H1 (cell line): Measurements from ENCODE around the gene ASTL. TPM values are rescaled to one million over a fixed set of nuclear protein-coding genes. Genes with fewer than 3 reads are reported as not detected.

Experiments
- CTCF ChIA-PET: fragments of 300-600 bp; sonication (Branson Sonifier 250); formaldehyde crosslinking; loops from one replicate; lab custom pipeline; 2021; ENCODE audit not compliant: partially characterized antibody; lab: Charles Lee
- POLR2A ChIA-PET: fragments of 300-600 bp; sonication (Branson Sonifier 250); formaldehyde crosslinking; loops from one replicate; lab custom pipeline; 2021; ENCODE audit warnings: inconsistent platforms; ENCODE audit not compliant: partially characterized antibody; lab: Charles Lee
- DNase-seq, 2 experiments: peaks; one replicate each; pipeline versions ENCODE4 v3.0.0 to v3.0.0-alpha.2; 2010 to 2022; ENCODE audit warnings: low spot score in 2 of 2, low read depth in 1 of 2, mixed read lengths in 1 of 2
- FAIRE-seq: peaks from 2 replicates; lab custom pipeline; 2011; peaks lifted over from hg19 to GRCh38; lab: Jason Lieb, UNC
- H2AFZ ChIP-seq: 2 replicates; pipeline ENCODE4 v1.8.1; 2012; ENCODE audit warnings: low read length, inconsistent platforms
- H2AK5ac ChIP-seq: 2 replicates; pipeline ENCODE4 v1.6.1; 2013; ENCODE audit warnings: low read depth, low read length
- H2BK120ac ChIP-seq: replicated peaks from 2 replicates; pipeline ENCODE3; 2013; ENCODE audit warnings: low read depth, low read length, inconsistent platforms
- H2BK12ac ChIP-seq: 2 replicates; pipeline ENCODE4 v1.6.1; 2013; ENCODE audit warnings: low read depth, low read length
- H2BK15ac ChIP-seq: 2 replicates; pipeline ENCODE4 v1.6.1; 2013; ENCODE audit warnings: low read length
- H2BK20ac ChIP-seq: 2 replicates; pipeline ENCODE4 v1.6.1; 2013; ENCODE audit warnings: low read length
- H2BK5ac ChIP-seq: 2 replicates; pipeline ENCODE4 v1.6.1; 2013; ENCODE audit warnings: low read depth, low read length
- H3K14ac ChIP-seq: 2 replicates; pipeline ENCODE4 v1.6.1; 2013; ENCODE audit warnings: inconsistent platforms; ENCODE audit not compliant: insufficient read length
- H3K18ac ChIP-seq: 2 replicates; pipeline ENCODE4 v1.6.1; 2013; ENCODE audit warnings: low read length; ENCODE audit errors: extremely low read depth
- H3K23ac ChIP-seq: 2 replicates; pipeline ENCODE4 v1.6.1; 2013; ENCODE audit warnings: inconsistent platforms; ENCODE audit not compliant: insufficient read length
- H3K23me2 ChIP-seq: 2 replicates; pipeline ENCODE4 v1.6.1; 2013; ENCODE audit warnings: low read depth, low read length
- H3K27ac ChIP-seq: 2 replicates; pipeline ENCODE4 v1.6.1; 2011; ENCODE audit warnings: low read depth, low read length, inconsistent platforms
- H3K27me3 ChIP-seq, 4 experiments: replicated peaks in 1 of 4; 1 replicate in 1 of 4; 2 replicates in 3 of 4; pipeline versions ENCODE4 v1.6.1 to v1.8.1; 2011 to 2013; ENCODE audit warnings: low read length in 3 of 4, mild to moderate bottlenecking in 3 of 4, inconsistent platforms in 2 of 4, mixed read lengths in 2 of 4, moderate library complexity in 1 of 4; ENCODE audit not compliant: control insufficient read depth in 3 of 4, insufficient read depth in 3 of 4; ENCODE audit errors: extremely low read depth in 1 of 4
- H3K36me3 ChIP-seq, 4 experiments: 2 replicates each; pipeline versions ENCODE4 v1.6.1 to v1.8.1; 2011 to 2013; ENCODE audit warnings: mild to moderate bottlenecking in 4 of 4, low read length in 3 of 4, moderate library complexity in 2 of 4, control low read depth in 1 of 4, inconsistent platforms in 1 of 4; ENCODE audit not compliant: insufficient read depth in 4 of 4, control insufficient read depth in 2 of 4
- H3K4ac ChIP-seq: replicated peaks from 2 replicates; pipeline ENCODE3; 2013; ENCODE audit warnings: low read length, low read depth, mixed read lengths, inconsistent platforms; ENCODE audit not compliant: insufficient read length
- H3K4me1 ChIP-seq, 4 experiments: replicated peaks in 1 of 4; 1 replicate in 1 of 4; 2 replicates in 3 of 4; pipeline versions ENCODE4 v1.6.1 to v1.8.1; 2011 to 2013; ENCODE audit warnings: low read length in 3 of 4, inconsistent platforms in 2 of 4, mixed read lengths in 1 of 4; ENCODE audit not compliant: insufficient read depth in 4 of 4, control insufficient read depth in 3 of 4
- H3K4me2 ChIP-seq, 2 experiments: 2 replicates each; pipeline versions ENCODE4 v1.6.1 to v1.8.1; 2011 to 2013; ENCODE audit warnings: low read depth in 2 of 2, low read length in 2 of 2, control low read depth in 1 of 2, inconsistent platforms in 1 of 2, mild to moderate bottlenecking in 1 of 2; ENCODE audit not compliant: insufficient read depth in 1 of 2
- H3K4me3 ChIP-seq, 4 experiments: fragments of 200-600, 300-600 bp in 1 of 4; sonication (generic), shearing (Covaris generic), sonication (Bioruptor Twin) in 1 of 4; 2 replicates each; pipeline versions ENCODE4 v1.5.1 to v1.8.1; 2011 to 2016; ENCODE audit warnings: low read length in 4 of 4, low read depth in 3 of 4, control low read depth in 2 of 4, inconsistent platforms in 2 of 4, mild to moderate bottlenecking in 2 of 4, mixed read lengths in 1 of 4, moderate library complexity in 1 of 4; ENCODE audit not compliant: insufficient read depth in 2 of 4; ENCODE audit errors: extremely low read depth in 1 of 4
- H3K56ac ChIP-seq: replicated peaks from 2 replicates; pipeline ENCODE3; 2013; ENCODE audit warnings: low read depth, mild to moderate bottlenecking, mixed read lengths, low read length, inconsistent platforms; ENCODE audit not compliant: insufficient read length
- H3K79me1 ChIP-seq: 2 replicates; pipeline ENCODE4 v1.6.1; 2013; ENCODE audit warnings: low read depth, low read length, control low read depth
- H3K79me2 ChIP-seq, 2 experiments: 2 replicates each; pipeline versions ENCODE4 v1.6.1 to v1.8.1; 2012 to 2013; ENCODE audit warnings: low read length in 2 of 2, mild to moderate bottlenecking in 2 of 2, inconsistent platforms in 1 of 2; ENCODE audit not compliant: insufficient read depth in 2 of 2, control insufficient read depth in 1 of 2
- H3K9ac ChIP-seq, 4 experiments: replicated peaks in 1 of 4; 1 replicate in 1 of 4; 2 replicates in 3 of 4; pipeline versions ENCODE4 v1.6.1 to v1.8.1; 2011 to 2013; ENCODE audit warnings: low read depth in 3 of 4, low read length in 3 of 4, control low read depth in 2 of 4, mild to moderate bottlenecking in 2 of 4, moderate library complexity in 2 of 4, inconsistent platforms in 1 of 4; ENCODE audit errors: extremely low read depth in 1 of 4
- H3K9me3 ChIP-seq, 2 experiments: 2 replicates each; pipeline versions ENCODE4 v1.6.1 to v1.8.1; 2012 to 2013; ENCODE audit warnings: mild to moderate bottlenecking in 2 of 2, moderate library complexity in 2 of 2, control low read depth in 1 of 2, inconsistent platforms in 1 of 2, low read depth in 1 of 2, low read length in 1 of 2, mixed read lengths in 1 of 2; ENCODE audit not compliant: insufficient read depth in 2 of 2
- H4K20me1 ChIP-seq, 2 experiments: replicated peaks in 1 of 2; 2 replicates each; pipeline versions ENCODE3 to v1.8.1; 2011 to 2013; ENCODE audit warnings: inconsistent platforms in 2 of 2, low read length in 2 of 2, mild to moderate bottlenecking in 1 of 2; ENCODE audit not compliant: insufficient read depth in 2 of 2, control insufficient read depth in 1 of 2
- H4K5ac ChIP-seq: 2 replicates; pipeline ENCODE4 v1.6.1; 2013; ENCODE audit warnings: low read length, low read depth, mixed read lengths, inconsistent platforms; ENCODE audit not compliant: insufficient read length
- H4K8ac ChIP-seq: 2 replicates; pipeline ENCODE4 v1.8.0; 2013; ENCODE audit warnings: mild to moderate bottlenecking, moderate library complexity, low read length, inconsistent platforms; ENCODE audit not compliant: insufficient read depth; ENCODE audit errors: extremely low read depth
- H4K91ac ChIP-seq: replicated peaks from 2 replicates; pipeline ENCODE3; 2013; ENCODE audit warnings: low read length, mixed read lengths, inconsistent platforms; ENCODE audit not compliant: insufficient read length
- WGBS, 2 experiments: shearing (Covaris generic) in 1 of 2; methylation state at CpG; one replicate each; pipeline versions ENCODE4 v1.1.6 to v1.1.7; 2013 to 2015; ENCODE audit warnings: low lambda C conversion rate in 2 of 2, mixed read lengths in 2 of 2, inconsistent platforms in 1 of 2, low coverage in 1 of 2, missing lambda C conversion rate in 1 of 2; ENCODE audit not compliant: insufficient replicate concordance in 2 of 2, insufficient coverage in 1 of 2, insufficient read length in 1 of 2; ENCODE audit errors: extremely low coverage in 1 of 2, missing lambda C conversion rate in 1 of 2; 5-methylcytosine and 5-hydroxymethylcytosine counted together
- polyA plus RNA-seq, 7 experiments: library from polyadenylated mRNA; depleted of rRNA in 3 of 7; stranded (reverse) in 5 of 7; unstranded in 2 of 7; fragments of >200 nt in 5 of 7; fragments of 200-250 nt in 2 of 7; gene quantifications; 1 replicate in 5 of 7; 2 replicates in 1 of 7; 4 replicates in 1 of 7; pipeline versions ENCODE4 v1.2.1 to v1.2.3, GENCODE V29; 2011 to 2013; ENCODE audit warnings: missing spikeins in 2 of 7, mixed read lengths in 2 of 7
- total RNA-seq: library from RNA; stranded (reverse); fragmentation: NEBNext Ultra II Directional; extraction: Animal tissue kit (Norgen Biotek cat#: 25700); gene quantifications from 2 replicates; pipeline ENCODE4 v1.2.1, GENCODE V29; 2021

Gene ASTL
- total and polyA plus RNA-seq, 2 of the 8 experiments (the other 6 are each of a cell fraction or from before 2014, with no cell fraction given) = 0.60 to 1.4 TPM

DNA sequence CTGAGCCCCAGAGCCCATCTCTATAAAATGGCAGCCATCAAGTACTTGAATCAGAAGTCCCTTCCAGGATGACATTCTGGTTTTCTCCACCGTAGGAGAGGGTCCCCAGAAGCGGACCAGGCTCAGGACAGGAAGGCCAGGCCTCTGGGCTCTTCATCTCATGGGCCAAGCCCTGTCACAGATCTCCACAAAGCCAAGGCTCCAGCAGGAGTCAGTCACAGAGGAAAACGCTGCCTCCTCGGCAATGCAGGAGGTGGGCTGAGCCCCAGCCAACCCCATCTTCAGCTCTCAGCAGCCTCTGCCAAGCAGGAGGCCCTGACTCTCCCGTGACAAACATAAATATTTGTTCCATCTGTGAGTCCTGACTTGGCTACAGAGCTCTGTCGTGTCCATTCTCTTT is 64.1 kb downstream of the ASTL start:
- Histone ChIP-seq H4K91ac (no peak overlapping the region), H3K23ac (no peak overlapping the region), H4K5ac (no peak overlapping the region), H3K4me2 (no peak overlapping the region), H3K14ac (no peak overlapping the region), H3K9me3 (no peaks in the 10 kb centered on the region), H4K20me1 (no peaks in the 10 kb centered on the region), H3K4me3 (no peak overlapping the region), H3K36me3 (no peaks in the 10 kb centered on the region), H2BK20ac (no peak overlapping the region), H2AK5ac (no peak overlapping the region), H3K4me1 (no peaks in the 10 kb centered on the region), H2BK15ac (no peak overlapping the region), H2BK5ac (no peak overlapping the region), H2BK120ac (no peak overlapping the region), H3K27ac (no peak overlapping the region), H3K56ac (no peak overlapping the region), H3K18ac (no peak overlapping the region), H3K27me3 (no peaks in the 10 kb centered on the region), H3K79me1 (no peaks in the 10 kb centered on the region), H3K79me2 (no peaks in the 10 kb centered on the region), H3K9ac (no peak overlapping the region), H4K8ac (no peak overlapping the region), H2AFZ (no peak overlapping the region), H3K4ac (no peak overlapping the region), H3K23me2 (no peaks in the 10 kb centered on the region), H2BK12ac (no peak overlapping the region)
- 70% methylated on average over 6 of the region's 6 CpGs; no CpG with 5 or more reads in 1 of the 2 experiments for WGBS, 2 experiments
- ChIA-PET POLR2A (no interaction called here), CTCF (interaction anchor here (1.2 to 1.8 kb wide), 3 partner anchors 11 to 100 kb away, joined by 3 to 9 read pairs (median 4); no protein-coding TSS in a partner anchor)
- FAIRE-seq (no peak), DNase-seq (no peak)
